NCI-H82 treated with DMSO at 0.1 percent for 48 hours (cell line): ENCODE results near the gene ADGRV1.
"Not testable (repeated sequence)": the region's sequence is repeated elsewhere in the genome, so short reads cannot be mapped to it uniquely, and the experiment has no call there.

Source experiments
- DNase-seq: peaks from one replicate; lab custom pipeline; 2025; ENCODE audit not compliant: unreplicated experiment; lab: John Stamatoyannopoulos, UW

ADGRV1 gene

DNA sequence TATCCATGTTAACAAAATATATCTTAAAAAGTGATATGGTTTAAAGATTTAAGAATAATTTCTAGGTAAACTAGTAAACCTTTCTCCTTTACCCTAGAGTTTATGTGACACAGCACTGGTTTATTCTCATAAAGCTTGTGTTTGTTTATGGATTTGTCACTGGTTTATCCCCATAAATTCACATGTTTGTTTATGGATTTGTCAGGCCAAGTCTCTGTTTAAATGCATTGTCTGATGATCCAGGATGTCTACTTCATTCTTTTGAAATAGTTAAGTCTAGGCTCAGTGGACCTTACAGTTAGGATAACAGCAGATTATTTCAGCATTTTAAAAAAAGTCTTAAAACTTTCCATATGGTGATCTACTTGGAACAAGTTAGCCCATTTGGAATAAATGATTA lies 490.5 kb downstream of the ADGRV1 start:
- DNase-seq, result no peak

DNA sequence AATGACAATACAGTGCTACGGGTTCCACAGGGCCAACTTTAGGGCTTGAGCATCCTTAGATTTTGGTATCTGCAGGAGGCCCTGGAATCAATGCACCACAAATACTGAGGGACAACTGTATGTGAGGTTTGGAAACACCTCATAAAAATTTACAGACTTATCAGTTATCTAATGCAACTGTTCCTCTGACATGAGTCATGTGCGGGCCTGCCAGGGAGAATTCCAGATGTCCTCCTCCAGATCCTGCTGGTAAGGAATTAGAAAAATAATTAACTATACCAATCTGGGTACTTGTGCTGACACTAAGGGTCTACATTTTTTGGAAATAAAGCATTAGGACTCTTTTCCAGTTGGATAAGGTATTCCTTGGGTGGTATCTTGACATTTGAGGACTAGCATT lies 491.2 kb downstream of the ADGRV1 start:
- no peak for DNase-seq

DNA sequence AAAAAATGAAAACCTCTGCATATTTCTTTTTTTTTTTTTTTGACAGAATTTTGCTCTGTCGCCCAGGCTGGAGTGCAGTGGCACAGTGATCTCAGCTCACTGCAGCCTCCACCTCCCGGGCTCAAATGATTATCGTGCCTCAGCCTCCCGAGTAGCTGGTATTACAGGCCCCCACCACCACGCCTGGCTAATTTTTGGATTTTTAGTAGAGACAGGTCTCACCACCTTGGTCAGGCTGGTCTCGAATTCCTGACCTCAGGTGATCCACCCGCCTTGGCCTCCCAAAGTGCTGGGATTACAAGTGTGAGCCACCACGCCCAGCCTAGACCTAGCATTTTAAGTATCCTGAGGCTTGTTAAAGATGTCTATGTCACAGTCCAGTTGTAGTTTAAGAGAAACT lies 493.8 kb downstream of the ADGRV1 start:
- not testable (repeated sequence) for DNase-seq

DNA sequence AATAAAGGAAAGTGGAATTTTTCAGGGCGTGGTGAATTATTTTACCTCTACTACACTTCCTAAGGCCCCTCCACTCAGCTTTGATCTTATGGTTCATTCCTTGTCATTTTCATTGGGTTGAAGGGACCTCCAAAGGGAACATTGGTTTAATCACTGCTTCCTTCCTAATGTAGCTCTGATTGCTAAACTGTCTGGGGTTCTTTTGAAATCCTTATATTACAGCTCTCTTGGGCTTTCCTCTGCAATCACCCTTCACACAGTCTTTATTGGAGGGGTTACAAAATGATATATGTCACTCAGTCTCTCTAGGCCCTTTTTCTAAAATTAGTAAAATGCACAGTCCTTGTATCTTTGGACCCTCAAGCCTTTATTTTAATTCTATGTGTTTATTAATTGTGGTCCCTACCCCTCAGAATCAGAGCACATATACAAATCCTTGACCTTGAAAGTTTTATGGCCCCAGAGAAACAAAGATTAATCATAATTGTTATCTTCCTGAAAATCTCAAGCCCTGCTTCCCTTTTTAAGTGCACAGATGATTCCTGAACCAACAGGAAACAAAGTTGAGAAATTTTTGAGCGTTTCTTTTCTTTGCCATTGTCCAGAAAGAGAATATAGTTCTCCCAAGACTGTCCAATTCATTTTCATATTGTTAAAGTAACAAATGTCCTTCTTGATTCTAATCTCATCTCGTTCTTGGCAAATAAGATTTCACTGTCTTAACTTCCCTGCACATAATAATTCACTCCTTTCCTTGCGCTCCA lies 494.6 kb downstream of the ADGRV1 start:
- DNase-seq, result no peak

DNA sequence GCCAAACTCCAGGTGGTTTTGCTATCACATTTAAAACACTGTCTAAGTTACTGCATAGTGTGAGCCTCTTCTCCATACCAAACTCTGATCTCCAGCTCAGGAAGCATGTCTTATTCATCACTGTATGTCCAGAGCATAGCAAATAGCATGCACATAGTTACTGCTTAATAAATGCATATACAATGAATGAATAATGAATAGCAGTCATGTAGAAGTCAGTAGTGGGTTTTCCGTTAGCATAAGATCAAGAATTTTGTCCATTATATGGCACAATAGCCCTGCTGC lies 495.1 kb downstream of the ADGRV1 start:
- DNase-seq, result no peak

DNA sequence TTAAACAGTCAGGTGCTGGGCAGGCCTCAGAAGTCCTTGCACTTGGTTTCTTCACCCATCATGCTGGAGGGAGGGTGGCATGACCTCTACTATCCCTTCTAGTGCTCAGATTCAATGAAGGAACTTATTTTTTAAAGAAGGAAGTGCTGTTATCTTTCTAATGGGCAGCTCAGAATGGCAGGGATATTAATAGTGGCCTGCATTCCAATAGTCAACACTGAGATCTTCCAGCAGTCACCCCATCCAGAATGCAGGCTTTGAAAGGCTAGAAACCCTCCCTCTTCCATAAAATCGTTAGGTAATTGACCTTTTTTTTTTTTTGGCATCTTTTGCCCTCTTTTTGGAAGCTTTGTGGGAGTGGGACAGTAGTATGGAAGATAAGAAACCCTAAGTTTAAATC lies 499.6 kb downstream of the ADGRV1 start:
- no peak for DNase-seq

DNA sequence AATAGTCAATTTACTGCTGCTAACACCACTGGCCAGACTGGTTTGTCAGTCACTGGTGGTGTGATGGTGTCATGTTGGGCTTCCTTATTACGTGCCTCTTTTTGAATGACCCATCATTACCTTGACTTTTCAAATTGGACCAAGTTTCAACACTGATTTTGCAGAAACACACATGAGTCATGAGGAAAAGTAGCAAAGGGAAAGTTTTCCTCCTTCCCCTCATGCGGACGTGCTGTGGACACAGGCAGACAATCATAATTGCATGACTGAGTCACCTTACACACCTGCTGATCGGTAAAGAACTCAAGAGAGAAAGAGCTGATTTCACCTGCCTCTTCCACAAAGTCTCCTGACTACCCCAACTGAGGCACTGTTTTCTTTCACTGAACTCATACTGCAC lies 500.0 kb downstream of the ADGRV1 start:
- no peak for DNase-seq

DNA sequence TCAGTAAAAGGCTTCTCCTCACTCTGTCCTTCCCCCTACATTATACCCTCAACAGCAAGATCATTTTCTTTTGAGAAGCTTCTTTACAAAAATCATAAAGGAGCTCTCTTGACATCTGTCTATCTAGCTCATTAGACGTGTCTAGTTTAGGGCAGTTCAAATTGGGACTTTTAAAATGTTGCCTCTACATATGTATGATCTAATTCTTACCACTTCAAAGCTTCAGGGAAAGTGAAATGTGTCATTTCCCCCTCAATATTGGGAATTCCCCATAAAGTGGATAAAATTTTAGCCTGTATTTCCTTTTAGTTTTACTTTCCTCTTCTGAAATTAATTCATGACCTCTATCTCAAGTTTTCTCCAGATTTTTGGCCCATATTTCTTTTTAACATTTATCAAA lies 500.8 kb downstream of the ADGRV1 start:
- DNase-seq, result no peak

DNA sequence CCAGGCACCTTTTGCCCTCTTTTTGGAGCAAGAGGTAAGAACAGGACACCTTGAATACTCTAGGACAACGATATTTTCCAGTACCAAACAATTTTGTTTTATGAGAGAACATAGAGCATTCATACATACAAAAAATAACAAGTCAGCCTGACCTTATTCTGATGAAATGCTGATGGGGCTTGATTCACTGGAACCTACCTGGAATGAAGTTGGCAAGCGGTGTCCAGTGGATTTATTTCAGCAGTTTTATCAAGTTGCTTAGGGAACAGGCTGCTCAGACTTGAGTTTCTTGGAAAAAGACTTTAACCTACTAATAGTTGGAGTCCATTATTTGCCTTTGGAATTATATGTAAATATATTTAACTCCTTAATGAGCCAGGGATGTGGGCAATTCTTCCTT lies 502.5 kb downstream of the ADGRV1 start:
- no peak for DNase-seq

DNA sequence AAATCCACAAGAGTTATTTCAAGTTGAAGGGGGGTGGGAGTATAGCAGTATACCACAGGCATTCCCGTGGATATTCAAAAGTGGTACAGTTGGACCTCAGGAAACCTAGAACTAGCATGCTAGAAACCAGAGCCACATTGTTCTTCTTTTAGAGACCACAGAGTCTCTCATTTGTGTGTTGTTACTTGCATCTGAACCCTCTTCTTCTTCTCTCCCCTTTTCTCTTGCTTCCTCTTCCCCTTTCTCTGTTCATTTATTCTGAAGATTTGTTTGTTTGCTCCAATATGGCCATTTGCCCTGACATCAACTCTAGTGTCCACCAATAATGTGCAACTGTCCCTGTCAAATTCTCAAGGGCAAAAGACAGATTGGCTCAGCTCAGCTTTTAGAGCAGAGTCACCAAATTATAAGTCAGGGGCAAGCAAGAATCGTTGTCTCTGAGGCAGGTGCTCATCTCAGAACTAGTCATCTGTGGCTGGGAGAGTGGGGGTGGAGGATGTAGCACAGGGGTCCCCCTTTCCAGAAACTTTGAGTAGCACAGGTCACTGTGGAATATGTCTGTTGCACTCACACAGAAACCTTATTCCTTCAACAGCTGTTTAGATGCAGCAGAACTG lies 503.5 kb downstream of the ADGRV1 start:
- no peak for DNase-seq

DNA sequence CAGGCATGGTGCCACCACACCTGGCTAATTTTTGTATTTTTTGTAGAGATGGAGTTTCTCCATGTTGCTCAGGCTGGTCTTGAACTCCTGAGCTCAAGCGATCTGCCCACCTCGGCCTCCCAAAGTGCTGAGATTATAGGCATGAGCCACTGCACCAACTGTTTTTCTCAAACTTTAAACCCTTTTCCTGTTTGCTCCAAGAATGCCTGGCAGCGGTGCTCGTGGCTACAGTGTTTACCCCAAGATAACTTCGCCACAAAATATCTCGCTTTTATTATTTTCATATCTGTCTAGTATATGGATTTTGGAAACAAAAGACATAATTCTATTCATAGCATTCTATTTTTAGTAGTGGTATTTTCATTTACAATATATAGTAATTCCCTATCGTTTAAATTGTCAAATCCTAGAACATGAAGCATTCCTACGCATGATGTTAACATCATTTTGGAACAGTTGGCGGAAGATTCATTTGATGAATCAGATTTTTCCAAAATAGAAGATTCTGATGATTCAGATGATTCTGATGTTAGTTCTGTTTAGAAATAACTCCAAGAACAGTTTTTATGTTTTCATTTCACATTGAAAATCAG lies 504.6 kb downstream of the ADGRV1 start:
- not testable (repeated sequence) for DNase-seq

DNA sequence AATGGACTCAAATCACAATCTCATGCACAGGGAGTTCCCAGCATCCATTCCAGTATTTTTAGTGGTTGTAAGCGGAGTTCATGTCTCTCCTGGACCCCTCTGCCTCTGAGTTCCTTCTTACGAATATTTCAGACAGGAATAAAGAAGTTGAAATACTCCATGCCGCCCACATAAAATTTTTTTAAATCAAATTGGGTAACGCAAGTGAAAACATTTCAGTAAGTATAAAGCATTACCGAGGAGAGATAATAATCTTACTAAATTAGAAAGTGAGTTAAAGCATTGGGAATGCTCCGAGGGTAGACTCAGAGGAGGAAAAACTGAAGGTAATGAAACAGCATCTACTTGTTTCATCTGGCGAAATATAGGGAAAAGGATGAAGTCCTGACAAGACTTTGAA lies 506.9 kb downstream of the ADGRV1 start:
- no peak for DNase-seq

DNA sequence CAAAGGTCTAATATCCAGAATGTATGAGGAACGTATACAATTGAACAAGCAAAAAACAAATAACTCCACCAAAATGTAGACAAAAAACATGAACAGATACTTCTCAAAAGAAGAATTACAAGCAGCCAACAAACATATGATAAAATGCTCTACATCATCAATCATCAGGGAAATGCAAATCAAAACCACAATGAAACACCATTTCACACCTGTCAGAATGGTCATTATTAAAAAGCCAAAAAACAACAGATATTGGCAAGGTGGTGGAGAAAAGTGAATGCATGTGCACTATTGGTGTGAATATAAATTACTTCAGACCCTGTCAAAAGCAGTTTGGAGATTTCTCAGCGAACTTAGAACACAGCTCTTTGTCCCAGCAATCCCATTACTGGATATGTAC lies 510.8 kb downstream of the ADGRV1 start:
- DNase-seq, result no peak

DNA sequence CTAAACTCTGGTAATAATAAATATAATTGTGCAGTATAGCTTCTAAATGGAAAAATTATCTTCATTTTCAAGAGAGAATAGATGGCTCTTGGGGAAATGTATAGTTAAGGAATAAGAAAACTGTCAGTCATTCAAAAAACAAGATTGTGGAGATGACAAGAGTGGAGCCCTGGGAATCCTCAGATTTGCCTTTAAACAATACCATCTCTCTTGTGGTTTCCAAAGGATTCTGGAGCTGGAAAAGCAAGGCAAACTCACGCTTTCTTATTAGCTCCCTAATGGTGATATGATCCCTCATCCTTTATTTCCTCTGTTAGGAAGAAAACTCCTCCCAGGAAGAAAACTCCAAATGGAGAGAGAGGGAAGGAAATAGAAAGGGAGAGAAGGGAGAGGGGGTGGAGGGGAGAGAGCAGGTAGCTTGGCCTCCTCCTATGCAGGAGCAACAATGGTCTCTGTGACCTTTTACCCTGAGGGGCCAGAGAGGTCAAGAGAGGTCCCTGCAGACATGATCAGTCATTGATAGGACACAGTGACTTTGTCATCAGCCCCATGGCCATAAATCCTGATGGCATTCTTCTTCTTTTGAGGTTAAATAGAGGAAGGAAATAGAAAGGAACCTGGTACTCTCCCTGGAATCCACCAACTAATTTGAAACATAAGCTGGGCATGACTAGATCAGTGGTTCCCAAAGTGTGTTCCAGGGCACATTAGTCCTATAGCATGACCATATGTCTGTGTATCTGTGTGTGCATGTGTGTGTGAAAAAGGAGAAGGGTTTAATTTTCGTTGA lies 512.4 kb downstream of the ADGRV1 start:
- no peak for DNase-seq

DNA sequence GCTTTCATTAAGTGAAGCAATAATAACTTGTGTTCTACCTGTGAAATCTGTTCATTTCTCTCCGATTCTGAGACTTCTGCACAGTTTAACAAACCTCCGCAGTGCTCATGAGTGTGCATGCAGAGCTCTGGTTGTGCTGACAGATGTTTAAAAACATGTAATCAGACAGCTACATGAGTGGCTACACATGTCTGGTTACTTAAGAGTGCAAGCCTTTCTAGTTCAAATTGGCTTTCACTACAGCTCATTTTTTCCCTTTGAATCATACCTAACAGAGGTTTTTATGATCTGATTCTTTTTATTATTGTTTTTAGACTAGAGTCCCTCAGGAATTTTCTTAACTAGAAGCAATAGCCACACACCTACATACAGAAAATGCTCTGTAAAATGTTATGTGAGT lies 514.3 kb downstream of the ADGRV1 start:
- DNase-seq, result no peak

DNA sequence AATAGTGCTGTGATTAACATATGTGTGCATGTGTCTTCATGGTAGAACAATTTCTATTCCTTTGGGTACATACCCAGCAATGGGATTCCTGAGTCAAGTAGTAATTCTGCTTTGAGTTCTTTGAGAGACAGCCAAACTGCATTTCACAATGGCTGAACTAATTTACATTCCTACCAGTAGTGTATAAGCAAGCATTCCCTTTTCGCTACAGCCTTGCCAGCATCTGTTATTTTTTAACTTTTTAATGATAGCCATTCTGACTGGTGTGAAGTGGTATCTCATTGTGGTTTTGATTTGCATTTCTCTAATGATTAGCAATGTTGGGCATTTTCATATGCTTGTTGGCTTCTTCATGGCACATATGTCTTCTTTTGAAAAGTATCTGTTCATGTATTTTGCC lies 516.0 kb downstream of the ADGRV1 start:
- no peak for DNase-seq

DNA sequence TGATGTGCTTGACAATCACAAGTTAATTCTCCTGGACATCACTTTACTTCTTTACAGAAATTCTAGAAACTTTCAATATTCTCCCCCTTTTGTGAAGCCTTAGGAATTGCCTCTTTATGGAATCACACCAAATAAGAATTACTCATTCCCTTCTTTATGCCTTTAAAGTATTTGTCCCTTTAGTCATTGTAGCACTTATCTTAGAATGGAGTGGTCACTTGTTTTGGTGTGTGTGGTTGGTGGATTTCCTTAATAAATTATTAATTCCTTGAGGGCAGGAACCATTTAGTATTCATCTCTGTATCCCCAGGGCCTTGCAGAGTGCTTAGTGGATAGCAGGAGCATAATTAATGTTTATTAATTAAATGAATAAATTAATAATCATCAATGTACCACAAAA lies 517.5 kb downstream of the ADGRV1 start:
- no peak for DNase-seq

DNA sequence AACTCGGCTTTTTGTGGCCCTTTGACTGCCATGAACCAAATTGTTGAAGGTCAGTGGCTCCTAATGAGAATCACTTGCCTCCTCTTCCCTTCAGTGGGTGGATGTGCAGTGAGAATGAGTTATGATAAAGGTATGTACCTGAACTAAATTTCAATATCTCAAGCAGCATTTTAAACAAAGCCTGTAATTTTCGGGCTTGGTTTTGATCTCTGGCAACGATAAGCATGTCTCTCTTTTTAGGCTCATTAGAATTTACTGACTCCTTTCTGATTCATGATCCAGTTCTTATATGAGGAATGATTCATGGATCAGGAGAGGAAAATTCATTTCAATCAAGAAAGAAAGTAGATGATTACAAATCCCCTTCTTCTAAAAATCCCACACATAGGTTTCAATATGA lies 519.0 kb downstream of the ADGRV1 start:
- no peak for DNase-seq

DNA sequence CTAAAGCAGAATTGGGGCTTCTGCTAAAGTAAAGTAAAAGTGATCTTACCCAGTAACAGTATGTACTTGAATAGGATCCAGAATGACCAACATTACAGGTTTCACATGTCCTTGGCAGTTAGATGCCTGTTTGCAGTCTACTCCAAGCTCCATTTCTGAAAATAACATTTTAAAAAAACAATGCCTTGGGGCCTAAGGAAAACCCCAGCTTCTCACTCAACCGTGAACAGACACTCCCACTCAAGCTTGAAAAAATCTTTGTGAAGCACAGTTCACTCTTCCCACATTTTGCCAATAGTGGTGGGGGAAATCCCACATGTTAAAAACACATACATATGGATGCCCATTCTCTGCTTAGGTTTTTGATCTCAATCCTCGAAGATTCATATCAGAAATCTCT lies 520.4 kb downstream of the ADGRV1 start:
- no peak for DNase-seq

DNA sequence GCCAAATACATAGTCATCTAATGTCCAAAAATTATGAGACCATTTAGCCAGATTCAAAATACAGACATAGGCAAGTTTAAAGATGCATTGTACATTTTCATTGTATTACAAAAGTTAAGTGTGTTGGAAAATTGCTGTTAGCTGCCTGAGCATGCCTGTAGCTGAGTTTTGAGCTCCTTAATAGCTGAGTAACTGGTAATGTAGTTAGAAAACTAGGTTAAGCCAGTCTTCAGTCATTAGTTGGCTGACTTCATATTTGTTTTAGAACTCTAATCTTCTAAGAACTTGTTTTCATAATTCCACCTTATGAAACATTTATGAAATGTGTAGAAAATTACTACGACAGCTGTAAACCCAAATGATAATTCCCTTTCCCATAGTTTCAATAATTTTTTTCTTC lies 531.2 kb downstream of the ADGRV1 start:
- DNase-seq, result no peak

DNA sequence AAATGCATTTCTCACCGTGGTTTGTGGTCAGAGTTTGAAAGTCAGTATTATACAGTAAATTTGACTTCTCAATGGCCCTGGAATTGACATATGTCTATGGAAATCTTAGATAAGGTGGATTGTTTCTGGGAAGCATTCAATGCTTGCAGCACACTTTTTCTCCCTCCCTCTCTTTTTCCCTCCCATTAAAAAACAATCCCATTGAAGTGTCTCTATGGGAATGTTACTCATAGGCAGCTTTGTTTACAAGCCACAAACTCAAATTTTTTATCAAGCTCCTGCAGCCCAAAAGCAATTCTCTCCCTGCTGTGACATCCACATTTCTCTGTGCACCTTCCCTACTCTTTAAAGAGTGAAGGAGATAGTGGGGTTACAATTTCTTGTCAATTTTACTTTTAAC lies 532.4 kb downstream of the ADGRV1 start:
- no peak for DNase-seq
